Tibial nerve (tissue), 4 donors: Measurements from ENCODE around the gene SAP30BP. TPM values are rescaled to one million over a fixed set of nuclear protein-coding genes. Genes with fewer than 3 reads are reported as not detected.
A peak's percentile ranks its signal among the peaks of the same experiment; 100 is the strongest.

Experiments used
- DNase-seq, 2 donors: peaks; one replicate each; pipeline ENCODE4 v3.0.0-alpha.2; 2019; ENCODE audit warnings: low spot score in 2 of 2
- H3K27ac ChIP-seq, 4 donors: fragments of 200-600 bp; sonication (generic) in 3 of 4; one replicate each; pipeline ENCODE4 v1.5.1; 2017 to 2019; ENCODE audit warnings: mild to moderate bottlenecking in 1 of 4
- H3K27me3 ChIP-seq, 2 donors: fragments of 200-600 bp; sonication (generic) in 1 of 2; one replicate each; pipeline versions ENCODE4 v1.5.1 to v1.6.0; 2017 to 2019
- H3K36me3 ChIP-seq, 3 donors: fragments of 200-600 bp; sonication (generic); one replicate each; pipeline ENCODE4 v1.5.1; 2018 to 2019
- H3K4me1 ChIP-seq, 4 donors: fragments of 200-600 bp; sonication (generic) in 3 of 4; one replicate each; pipeline ENCODE4 v1.5.1; 2017 to 2019
- H3K4me3 ChIP-seq, 4 donors: fragments of 200-600 bp; sonication (generic) in 3 of 4; one replicate each; pipeline ENCODE4 v1.5.1; 2017 to 2019; ENCODE audit warnings: mild to moderate bottlenecking in 1 of 4, moderate library complexity in 1 of 4
- H3K9me3 ChIP-seq, 4 donors: fragments of 200-600 bp; sonication (generic) in 3 of 4; one replicate each; pipeline ENCODE4 v1.5.1; 2017 to 2019
- EP300 ChIP-seq, 2 donors: sonication (generic); formaldehyde crosslinking; IDR thresholded peaks; one replicate each; pipeline ENCODE4 v1.6.1; 2017; ENCODE audit warnings: antibody characterized with exemption in 2 of 2, mild to moderate bottlenecking in 1 of 2
- POLR2A ChIP-seq, 2 donors: fragments of 450-650 bp; IDR thresholded peaks; one replicate each; pipeline ENCODE4 v1.6.1; 2017; ENCODE audit warnings: antibody characterized with exemption in 2 of 2, mild to moderate bottlenecking in 2 of 2, moderate library complexity in 2 of 2
- WGBS, 2 donors: methylation state at CpG; one replicate each; pipeline ENCODE4 v1.1.5; 2018; 5-methylcytosine and 5-hydroxymethylcytosine counted together
- total RNA-seq, 4 donors: library from RNA; depleted of rRNA; stranded (reverse); fragments of >200 nt; gene quantifications; one replicate each; pipeline ENCODE4 v1.1.0, GENCODE V29; 2016
- TF ChIP-seq, protein P1 (sequence below), 5 experiments: fragments of 200-600 bp in 3 of 5; fragments of 450-650 bp in 2 of 5; sonication (generic) in 3 of 5; IDR thresholded peaks; one replicate each; pipeline ENCODE4 v1.5.1; 2016 to 2019; ENCODE audit warnings: antibody characterized with exemption in 5 of 5, mild to moderate bottlenecking in 3 of 5, moderate library complexity in 2 of 5

Gene SAP30BP
- total RNA-seq, 4 donors from 2014 or later: 63.9 to 119 (median 95.3) TPM

DNA sequence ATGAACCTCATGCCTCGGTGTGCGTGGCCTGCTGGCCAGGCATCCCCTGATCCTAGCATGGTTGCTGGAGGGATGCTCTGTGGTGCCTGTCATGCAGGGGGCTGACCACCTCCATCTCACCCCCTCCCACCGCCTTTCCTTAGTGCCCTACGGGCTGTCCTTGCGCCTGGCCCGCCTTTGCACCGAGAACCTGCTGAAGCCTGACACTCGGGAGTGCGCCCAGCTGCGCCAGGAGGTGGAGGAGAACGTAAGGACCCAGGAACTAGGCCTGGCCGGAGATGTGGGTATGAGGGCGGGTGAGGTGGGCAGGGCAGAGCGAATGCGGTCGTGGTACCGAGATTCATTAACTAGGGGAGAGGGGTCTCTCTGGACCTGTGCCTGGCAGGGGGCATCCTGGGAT, 73.1 kb downstream of the SAP30BP start:
- no peak for TF ChIP-seq EP300 (IDR thresholded peaks at IDR 0.05)
- TF ChIP-seq POLR2A (IDR thresholded peaks at IDR 0.05): no peak
- TF ChIP-seq, protein P1, sequence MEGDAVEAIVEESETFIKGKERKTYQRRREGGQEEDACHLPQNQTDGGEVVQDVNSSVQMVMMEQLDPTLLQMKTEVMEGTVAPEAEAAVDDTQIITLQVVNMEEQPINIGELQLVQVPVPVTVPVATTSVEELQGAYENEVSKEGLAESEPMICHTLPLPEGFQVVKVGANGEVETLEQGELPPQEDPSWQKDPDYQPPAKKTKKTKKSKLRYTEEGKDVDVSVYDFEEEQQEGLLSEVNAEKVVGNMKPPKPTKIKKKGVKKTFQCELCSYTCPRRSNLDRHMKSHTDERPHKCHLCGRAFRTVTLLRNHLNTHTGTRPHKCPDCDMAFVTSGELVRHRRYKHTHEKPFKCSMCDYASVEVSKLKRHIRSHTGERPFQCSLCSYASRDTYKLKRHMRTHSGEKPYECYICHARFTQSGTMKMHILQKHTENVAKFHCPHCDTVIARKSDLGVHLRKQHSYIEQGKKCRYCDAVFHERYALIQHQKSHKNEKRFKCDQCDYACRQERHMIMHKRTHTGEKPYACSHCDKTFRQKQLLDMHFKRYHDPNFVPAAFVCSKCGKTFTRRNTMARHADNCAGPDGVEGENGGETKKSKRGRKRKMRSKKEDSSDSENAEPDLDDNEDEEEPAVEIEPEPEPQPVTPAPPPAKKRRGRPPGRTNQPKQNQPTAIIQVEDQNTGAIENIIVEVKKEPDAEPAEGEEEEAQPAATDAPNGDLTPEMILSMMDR (IDR thresholded peaks at IDR 0.05): no peak
- WGBS, 2 donors: 85 to 92% methylated on average over 14 to 16 of the region's 17 CpGs
- DNase-seq: no peak
- Histone ChIP-seq H3K27ac (peak overlapping the region in 2 of 4 donors; percentile 62 to 76), H3K36me3 (peaks cover 0 to 97% (median 8%) of the 10 kb centered on the region in 3 donors), H3K9me3 (no peaks in the 10 kb centered on the region), H3K4me1 (peaks cover 0 to 23% (median 4%) of the 10 kb centered on the region in 4 donors), H3K27me3 (no peaks in the 10 kb centered on the region), H3K4me3 (no peak overlapping the region)

DNA sequence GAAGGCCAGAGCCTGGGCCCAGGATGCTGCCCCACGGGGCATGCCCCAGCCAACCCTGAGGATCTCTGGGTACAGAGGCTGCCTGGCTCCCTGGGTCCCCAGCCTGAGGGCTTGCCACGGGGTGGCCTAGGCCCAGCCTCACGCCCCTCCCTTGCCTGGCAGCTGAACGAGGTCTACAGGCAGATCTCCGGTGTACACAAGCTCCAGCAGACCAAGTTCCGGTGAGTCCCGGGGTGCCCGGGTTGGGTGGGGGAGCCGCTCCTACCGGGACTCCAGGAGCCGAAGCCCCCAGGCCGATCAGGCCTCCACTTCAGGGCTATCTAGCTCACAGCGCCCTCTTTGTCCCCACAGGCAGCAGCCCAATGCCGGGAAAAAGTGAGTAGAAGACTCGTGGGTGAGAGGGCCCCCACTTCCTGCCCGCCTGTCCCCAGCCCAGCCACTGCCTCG, 73.5 kb downstream of the SAP30BP start:
- Histone ChIP-seq H3K4me3 (no peak overlapping the region), H3K27me3 (no peaks in the 10 kb centered on the region), H3K27ac (peak overlapping the region in 2 of 4 donors; percentile 62 to 76), H3K36me3 (peaks cover 0 to 99% (median 8%) of the 10 kb centered on the region in 3 donors), H3K9me3 (no peaks in the 10 kb centered on the region), H3K4me1 (peaks cover 0 to 23% (median 4%) of the 10 kb centered on the region in 4 donors)
- no peak for DNase-seq
- TF ChIP-seq EP300 (IDR thresholded peaks at IDR 0.05): no peak
- no peak for TF ChIP-seq POLR2A (IDR thresholded peaks at IDR 0.05)
- TF ChIP-seq, protein P1 (IDR thresholded peaks at IDR 0.05): no peak
- 50 to 70% methylated on average over 6 to 16 of the region's 17 CpGs for WGBS, 2 donors

DNA sequence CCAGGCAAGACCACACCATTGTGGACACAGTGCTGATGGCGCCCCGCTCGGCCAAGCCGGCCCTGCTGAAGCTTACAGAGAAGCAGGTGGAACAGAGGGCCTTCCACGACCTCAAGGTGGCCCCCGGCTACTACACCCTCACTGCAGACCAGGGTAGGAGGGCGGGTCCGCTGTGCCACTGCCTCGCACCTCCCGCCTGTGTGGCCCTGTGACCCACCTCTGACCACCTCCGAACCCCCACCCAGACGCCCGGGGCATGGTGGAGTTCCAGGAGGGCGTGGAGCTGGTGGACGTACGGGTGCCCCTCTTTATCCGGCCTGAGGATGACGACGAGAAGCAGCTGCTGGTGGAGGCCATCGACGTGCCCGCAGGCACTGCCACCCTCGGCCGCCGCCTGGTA, 75.2 kb downstream of the SAP30BP start:
- Histone ChIP-seq H3K4me3 (no peak overlapping the region), H3K27ac (peak overlapping the region in 1 of 4 donors; percentile 24), H3K4me1 (peaks cover 0 to 17% (median 3%) of the 10 kb centered on the region in 4 donors), H3K36me3 (peaks cover 0 to 99% (median 2%) of the 10 kb centered on the region in 3 donors), H3K9me3 (no peaks in the 10 kb centered on the region), H3K27me3 (no peaks in the 10 kb centered on the region)
- DNase-seq: no peak
- TF ChIP-seq, protein P1 (IDR thresholded peaks at IDR 0.05): no peak
- TF ChIP-seq POLR2A (IDR thresholded peaks at IDR 0.05): no peak
- no peak for TF ChIP-seq EP300 (IDR thresholded peaks at IDR 0.05)
- 81 to 87% methylated on average over 23 to 24 of the region's 25 CpGs for WGBS, 2 donors

DNA sequence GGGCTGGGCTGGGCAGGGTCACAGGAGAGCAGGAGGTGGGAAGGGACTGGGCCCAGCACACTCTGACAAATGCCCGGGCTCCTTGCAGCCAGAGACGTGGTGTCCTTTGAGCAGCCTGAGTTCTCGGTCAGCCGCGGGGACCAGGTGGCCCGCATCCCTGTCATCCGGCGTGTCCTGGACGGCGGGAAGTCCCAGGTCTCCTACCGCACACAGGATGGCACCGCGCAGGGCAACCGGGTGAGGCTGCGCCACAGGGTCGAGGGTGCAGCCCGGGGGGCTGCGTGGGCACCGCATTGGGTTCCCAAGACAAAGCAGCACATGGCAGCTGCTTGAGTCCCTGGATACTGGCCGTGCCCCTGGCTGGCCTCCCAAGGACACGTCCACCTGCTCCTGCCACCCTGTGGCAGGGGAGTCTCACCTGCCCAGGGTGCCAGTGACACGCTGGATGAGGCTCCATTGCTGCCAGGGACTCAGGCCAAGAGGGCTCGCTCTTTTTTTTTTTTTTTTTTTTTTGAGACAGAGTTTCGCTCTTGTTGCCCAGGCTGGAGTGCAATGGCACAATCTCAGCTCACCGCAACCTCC, 76.6 kb downstream of the SAP30BP start:
- peaks cover 0 to 18% (median 5%) of the 10 kb centered on the region in 4 donors for H3K4me1 ChIP-seq
- DNase-seq: no peak
- peaks cover 0 to 97% (median 0%) of the 10 kb centered on the region in 3 donors for H3K36me3 ChIP-seq
- TF ChIP-seq, protein P1 (IDR thresholded peaks at IDR 0.05): no peak
- no peak for TF ChIP-seq POLR2A (IDR thresholded peaks at IDR 0.05)
- TF ChIP-seq EP300 (IDR thresholded peaks at IDR 0.05): no peak
- H3K4me3 ChIP-seq: no peak overlapping the region
- no peaks in the 10 kb centered on the region for H3K9me3 ChIP-seq
- no peaks in the 10 kb centered on the region for H3K27me3 ChIP-seq
- WGBS, 2 donors: 87 to 93% methylated on average over 19 to 25 of the region's 25 CpGs
- H3K27ac ChIP-seq: peak overlapping the region in 1 of 4 donors; percentile 0

DNA sequence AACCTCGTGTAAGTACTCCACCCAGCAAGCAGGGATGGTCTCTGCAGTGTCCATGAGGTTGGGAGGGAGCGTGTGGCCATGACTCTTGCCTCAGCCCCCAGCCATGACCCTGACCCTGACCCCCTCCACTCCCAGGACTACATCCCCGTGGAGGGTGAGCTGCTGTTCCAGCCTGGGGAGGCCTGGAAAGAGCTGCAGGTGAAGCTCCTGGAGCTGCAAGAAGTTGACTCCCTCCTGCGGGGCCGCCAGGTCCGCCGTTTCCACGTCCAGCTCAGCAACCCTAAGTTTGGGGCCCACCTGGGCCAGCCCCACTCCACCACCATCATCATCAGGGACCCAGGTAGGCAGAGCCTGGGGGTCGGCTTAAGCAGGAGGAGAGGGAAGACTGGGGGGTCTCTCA, 81.6 kb downstream of the SAP30BP start:
- TF ChIP-seq, protein P1 (IDR thresholded peaks at IDR 0.05): no peak
- TF ChIP-seq POLR2A (IDR thresholded peaks at IDR 0.05) (no peak), EP300 (IDR thresholded peaks at IDR 0.05) (no peak)
- Histone ChIP-seq H3K27ac (peak overlapping the region in 3 of 4 donors; percentile 73 to 87 (median 77)), H3K9me3 (no peaks in the 10 kb centered on the region), H3K27me3 (no peaks in the 10 kb centered on the region), H3K4me3 (no peak overlapping the region), H3K4me1 (peaks cover 0 to 49% (median 16%) of the 10 kb centered on the region in 4 donors), H3K36me3 (peaks cover 0 to 98% (median 0%) of the 10 kb centered on the region in 3 donors)
- WGBS, 2 donors: 78 to 83% methylated on average over 9 of the region's 9 CpGs
- DNase-seq: no peak
